Common myeloid progenitor, CD34-positive (primary cell): ENCODE data around the gene FGF18.

ENCODE experiments used
- CTCF ChIA-PET: fragments of 350-600 bp; sonication (Branson Sonifier 250); formaldehyde crosslinking; loops from one replicate; lab custom pipeline; 2021; ENCODE audit warnings: antibody characterized with exemption; lab: Charles Lee
- POLR2A ChIA-PET: fragments of 350-600 bp; sonication (Branson Sonifier 250); formaldehyde crosslinking; loops from one replicate; lab custom pipeline; 2021; ENCODE audit warnings: antibody characterized with exemption; lab: Charles Lee
- DNase-seq, 3 donors: peaks; one replicate each; pipeline versions ENCODE4 v3.0.0 to v3.0.0-alpha.2; 2013
- H3K27ac ChIP-seq, 2 experiments: 1 replicate in 1 of 2; 2 replicates in 1 of 2; pipeline ENCODE4 v1.7.0; 2013; ENCODE audit warnings: inconsistent platforms in 2 of 2, low read length in 2 of 2, mild to moderate bottlenecking in 2 of 2, low read depth in 1 of 2, moderate library complexity in 1 of 2; ENCODE audit not compliant: severe bottlenecking in 2 of 2, insufficient read depth in 1 of 2, poor library complexity in 1 of 2
- H3K27me3 ChIP-seq, 5 experiments: replicated peaks in 2 of 5; 1 replicate in 3 of 5; 2 replicates in 2 of 5; pipeline versions ENCODE4 v1.6.1 to v1.7.0; 2013; ENCODE audit warnings: low read length in 4 of 5, mild to moderate bottlenecking in 2 of 5, moderate library complexity in 2 of 5, inconsistent platforms in 1 of 5; ENCODE audit not compliant: insufficient read depth in 5 of 5, control insufficient read depth in 4 of 5
- H3K36me3 ChIP-seq, 4 experiments: 1 replicate in 2 of 4; 2 replicates in 2 of 4; pipeline versions ENCODE4 v1.6.1 to v1.7.0; 2013; ENCODE audit warnings: low read length in 3 of 4, control low read depth in 1 of 4, mild to moderate bottlenecking in 1 of 4; ENCODE audit not compliant: control insufficient read depth in 4 of 4, insufficient read depth in 4 of 4
- H3K4me1 ChIP-seq, 4 experiments: 1 replicate in 3 of 4; 2 replicates in 1 of 4; pipeline versions ENCODE4 v1.6.1 to v1.7.1; 2013; ENCODE audit warnings: low read length in 3 of 4, mild to moderate bottlenecking in 3 of 4, control low read depth in 1 of 4, inconsistent platforms in 1 of 4, moderate library complexity in 1 of 4; ENCODE audit not compliant: control insufficient read depth in 4 of 4, insufficient read depth in 4 of 4; ENCODE audit errors: control extremely low read depth in 1 of 4
- H3K4me3 ChIP-seq, 7 experiments: 1 replicate in 4 of 7; 2 replicates in 3 of 7; pipeline versions ENCODE4 v1.5.1 to v1.7.0; 2013; ENCODE audit warnings: mild to moderate bottlenecking in 7 of 7, low read length in 6 of 7, moderate library complexity in 6 of 7, inconsistent platforms in 2 of 7, low read depth in 2 of 7, control low read depth in 1 of 7; ENCODE audit not compliant: insufficient read depth in 4 of 7, control insufficient read depth in 1 of 7; ENCODE audit errors: extremely low read depth in 1 of 7
- H3K9me3 ChIP-seq, 5 experiments: 1 replicate in 4 of 5; 2 replicates in 1 of 5; pipeline versions ENCODE4 v1.6.1 to v1.7.1; 2013; ENCODE audit warnings: low read length in 4 of 5, mild to moderate bottlenecking in 2 of 5, inconsistent platforms in 1 of 5, low read depth in 1 of 5, moderate library complexity in 1 of 5; ENCODE audit not compliant: control insufficient read depth in 4 of 5, insufficient read depth in 2 of 5; ENCODE audit errors: control extremely low read depth in 1 of 5
- WGBS: methylation state at CpG from one replicate; pipeline ENCODE4 v1.1.5; 2013; ENCODE audit not compliant: insufficient coverage; 5-methylcytosine and 5-hydroxymethylcytosine counted together

The FGF18 gene

DNA sequence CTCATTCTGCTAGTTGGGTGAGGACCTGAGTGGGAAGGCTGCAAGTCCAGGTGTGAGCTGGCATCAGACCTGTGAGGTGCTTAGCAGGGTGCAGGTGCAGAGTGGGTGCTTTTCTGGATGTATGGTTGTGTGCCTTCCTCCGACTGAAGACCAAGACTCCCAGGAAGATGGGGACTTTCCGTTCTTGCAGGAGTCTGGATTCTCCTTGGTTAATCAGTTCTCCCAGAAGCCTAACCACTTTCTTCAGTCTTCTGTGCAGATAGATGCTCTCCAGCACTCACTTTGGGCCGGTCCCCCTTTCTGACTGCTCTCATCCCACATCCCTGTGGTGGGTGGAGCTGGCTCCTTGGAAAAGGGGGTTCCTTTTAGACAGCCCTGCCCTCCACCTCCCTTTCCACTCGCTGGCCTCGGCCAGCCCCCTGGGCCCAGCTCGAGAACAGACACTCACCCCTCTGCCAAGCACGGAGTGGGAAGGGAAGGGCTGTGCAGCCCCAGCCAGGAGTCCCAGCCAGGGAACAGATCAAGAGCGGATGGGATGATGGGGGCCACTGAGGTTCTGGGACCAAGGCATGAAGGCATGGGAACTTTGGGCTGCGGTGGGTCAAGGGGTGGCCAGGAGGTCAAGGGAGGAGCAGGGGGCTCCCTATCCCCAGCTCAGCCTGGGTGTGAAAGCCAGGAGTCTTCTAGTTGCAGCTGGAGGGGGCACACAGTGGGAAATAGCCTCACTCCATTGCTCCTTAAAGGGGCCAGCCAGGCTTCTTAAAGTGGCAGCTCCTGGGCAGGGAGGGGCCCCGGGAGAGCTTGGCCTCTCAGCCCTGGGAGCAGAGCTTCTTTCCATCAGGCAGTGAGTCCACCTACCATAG lies 62.4 kb downstream of the FGF18 start:
- DNase-seq = no peak
- H3K27ac ChIP-seq = no peak overlapping the region
- H3K27me3 ChIP-seq = peaks cover 0 to 15% (median 0%) of the 10 kb centered on the region in 5 experiments
- no peaks in the 10 kb centered on the region for H3K36me3 ChIP-seq
- peaks cover 0 to 21% (median 14%) of the 10 kb centered on the region in 4 experiments for H3K4me1 ChIP-seq
- no peak overlapping the region for H3K4me3 ChIP-seq
- H3K9me3 ChIP-seq = no peaks in the 10 kb centered on the region
- POLR2A ChIA-PET = interaction anchor here (0.8 kb wide), 1 partner anchor 121 kb away, joined by 3 read pairs; no protein-coding TSS in a partner anchor
- CTCF ChIA-PET = interaction anchor here (1.3 to 5.1 kb wide), 6 partner anchors 9 to 377 kb away, joined by 3 to 38 read pairs (median 10); partner anchors contain the start of gene FGF18
- 96% methylated on average over 8 of the region's 10 CpGs for WGBS

DNA sequence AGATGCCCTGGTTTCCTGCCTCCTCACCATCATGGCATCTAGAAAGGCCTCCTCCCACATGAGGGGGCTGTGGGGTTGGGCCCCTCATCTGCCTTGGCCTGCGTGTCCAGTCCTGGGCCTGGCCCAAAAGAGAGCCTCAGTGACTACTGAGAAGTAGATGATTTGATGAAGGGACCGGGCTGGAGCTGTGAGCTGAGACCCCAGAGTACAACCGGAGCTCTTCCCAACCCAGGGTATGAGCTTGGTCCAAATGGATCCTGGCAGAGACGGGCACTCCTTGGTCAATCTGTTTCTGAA lies 62.9 kb downstream of the FGF18 start:
- Histone ChIP-seq H3K9me3 (no peaks in the 10 kb centered on the region), H3K27ac (no peak overlapping the region), H3K27me3 (peaks cover 0 to 15% (median 0%) of the 10 kb centered on the region in 5 experiments), H3K4me1 (peaks cover 0 to 16% (median 13%) of the 10 kb centered on the region in 4 experiments), H3K36me3 (no peaks in the 10 kb centered on the region), H3K4me3 (no peak overlapping the region)
- ChIA-PET POLR2A (interaction anchor here (0.8 kb wide), 1 partner anchor 120 kb away, joined by 3 read pairs; no protein-coding TSS in a partner anchor), CTCF (interaction anchor here (1.3 to 5.1 kb wide), 6 partner anchors 10 to 376 kb away, joined by 3 to 38 read pairs (median 10); partner anchors contain the start of gene FGF18)
- no peak for DNase-seq
- WGBS = 92% methylated on average over 2 of the region's 4 CpGs

DNA sequence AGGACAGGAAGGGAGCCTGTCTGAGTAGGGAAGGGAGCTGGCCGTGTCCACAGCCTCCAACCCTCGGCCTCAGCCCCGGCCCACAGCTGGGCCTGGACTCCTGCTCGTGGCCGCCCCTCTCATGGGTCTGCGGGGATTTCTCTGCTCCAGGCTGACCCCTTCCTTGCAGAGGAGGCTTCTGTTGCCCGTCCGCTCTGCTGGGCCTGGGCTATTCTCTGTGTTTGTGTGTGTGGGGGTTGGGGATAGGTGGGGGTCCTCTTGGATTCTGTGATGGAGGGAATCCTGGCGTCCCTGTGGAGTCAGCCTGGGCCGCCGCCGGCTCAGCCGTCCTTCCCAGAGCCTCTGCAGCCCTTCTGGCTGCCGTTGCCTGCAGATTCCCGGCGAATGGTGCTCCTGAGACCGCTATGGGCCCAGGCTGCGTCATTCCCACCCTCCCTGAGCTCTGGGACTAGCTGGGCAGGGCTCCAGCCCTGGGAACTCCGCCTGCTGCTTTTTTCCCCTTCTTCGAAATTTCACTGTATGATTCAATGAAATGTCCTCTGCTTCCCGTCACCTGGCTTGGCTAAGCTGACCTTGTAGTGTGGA lies 64.2 kb downstream of the FGF18 start:
- Histone ChIP-seq H3K9me3 (no peaks in the 10 kb centered on the region), H3K27me3 (peaks cover 0 to 12% (median 0%) of the 10 kb centered on the region in 5 experiments), H3K27ac (no peak overlapping the region), H3K36me3 (no peaks in the 10 kb centered on the region), H3K4me1 (peaks cover 0 to 13% (median 11%) of the 10 kb centered on the region in 4 experiments), H3K4me3 (no peak overlapping the region)
- DNase-seq = no peak
- CTCF ChIA-PET = interaction anchor here (0.5 to 5.1 kb wide), 16 partner anchors 11 to 587 kb away, joined by 3 to 38 read pairs (median 5); partner anchors contain the start of gene FGF18
- 96% methylated on average over 17 of the region's 21 CpGs for WGBS
- POLR2A ChIA-PET = no interaction called here

- Histone ChIP-seq H3K27me3 (peaks cover 0 to 12% (median 0%) of the 10 kb centered on the region in 5 experiments), H3K4me1 (peaks cover 0 to 5% (median 4%) of the 10 kb centered on the region in 4 experiments), H3K9me3 (no peaks in the 10 kb centered on the region), H3K4me3 (no peak overlapping the region), H3K36me3 (no peaks in the 10 kb centered on the region), H3K27ac (no peak overlapping the region)
- DNase-seq = peak; percentile 34 to 59 (median 53)
- POLR2A ChIA-PET = no interaction called here
- WGBS = 42% methylated on average over 3 of the region's 7 CpGs
- CTCF ChIA-PET = interaction anchor here (1.0 to 5.1 kb wide), 15 partner anchors 9 to 427 kb away, joined by 3 to 38 read pairs (median 5); partner anchors contain the start of gene FGF18
Observed at GRCh38 chr5:171484460-171484899, 65.0 kb downstream of the FGF18 start.

GRCh38 chr5:171485668-171486067 lies 66.2 kb downstream of the FGF18 start:
- Histone ChIP-seq H3K9me3 (no peaks in the 10 kb centered on the region), H3K36me3 (no peaks in the 10 kb centered on the region), H3K4me3 (no peak overlapping the region), H3K27ac (no peak overlapping the region), H3K27me3 (peaks cover 0 to 12% (median 0%) of the 10 kb centered on the region in 5 experiments), H3K4me1 (no peaks in the 10 kb centered on the region)
- ChIA-PET CTCF (interaction anchor here (1.0 to 5.1 kb wide), 8 partner anchors 9 to 426 kb away, joined by 3 to 38 read pairs (median 8); partner anchors contain the start of gene FGF18), POLR2A (no interaction called here)
- WGBS = 100% methylated on average over 4 of the region's 4 CpGs
- DNase-seq = no peak

DNA sequence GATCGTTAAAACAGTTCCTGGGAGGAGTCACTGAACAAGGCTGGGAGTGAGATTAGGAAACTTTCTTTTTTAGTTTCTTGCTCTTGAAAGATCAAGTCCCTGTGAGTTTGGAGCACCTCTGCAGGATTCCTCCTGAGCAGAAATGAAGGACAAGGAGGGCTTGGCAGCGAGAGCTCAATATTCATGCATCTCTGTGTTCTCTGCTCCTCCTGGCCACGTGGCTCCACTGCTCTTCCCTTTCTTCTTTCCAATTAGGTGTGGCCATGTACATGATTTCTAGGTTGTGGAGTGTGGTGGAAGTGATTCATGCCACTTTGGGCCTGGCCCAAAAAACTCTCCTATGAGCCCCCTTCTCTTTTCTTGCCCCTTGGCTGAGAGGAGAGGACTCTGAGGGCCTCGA lies 67.2 kb downstream of the FGF18 start:
- Histone ChIP-seq H3K4me3 (no peak overlapping the region), H3K4me1 (no peaks in the 10 kb centered on the region), H3K36me3 (no peaks in the 10 kb centered on the region), H3K27me3 (peaks cover 0 to 9% (median 0%) of the 10 kb centered on the region in 5 experiments), H3K9me3 (no peaks in the 10 kb centered on the region), H3K27ac (no peak overlapping the region)
- CTCF ChIA-PET = interaction anchor here (1.0 to 4.5 kb wide), 3 partner anchors 8 to 420 kb away, joined by 3 to 38 read pairs (median 11); no protein-coding TSS in a partner anchor
- WGBS = 72% methylated on average over 4 of the region's 4 CpGs
- POLR2A ChIA-PET = no interaction called here
- no peak for DNase-seq
